Neuronal stem cell (in vitro differentiated cells): ENCODE results near the gene ZFP92.
"Not testable (repeated sequence)": the region's sequence is repeated elsewhere in the genome, so short reads cannot be mapped to it uniquely, and the experiment has no call there.

Source experiments
- DNase-seq: peaks from one replicate; pipeline ENCODE4 v3.0.0-alpha.2; 2013; ENCODE audit warnings: low spot score
- H2AFZ ChIP-seq: one replicate; pipeline ENCODE4 v1.6.1; 2013; ENCODE audit warnings: mild to moderate bottlenecking, low read length, inconsistent platforms
- H2AK5ac ChIP-seq: 2 replicates; pipeline ENCODE4 v1.6.1; 2013; ENCODE audit warnings: low read depth, mild to moderate bottlenecking, inconsistent platforms, low read length, moderate library complexity, mixed read lengths
- H2BK120ac ChIP-seq: 2 replicates; pipeline ENCODE4 v1.6.1; 2013; ENCODE audit warnings: low read depth, mild to moderate bottlenecking, inconsistent platforms, low read length, moderate library complexity, mixed read lengths
- H2BK12ac ChIP-seq: one replicate; pipeline ENCODE4 v1.6.1; 2013; ENCODE audit warnings: low read length, inconsistent platforms
- H2BK15ac ChIP-seq: 2 replicates; pipeline ENCODE4 v1.6.1; 2013; ENCODE audit warnings: mild to moderate bottlenecking, low read length, inconsistent platforms, mixed read lengths
- H2BK5ac ChIP-seq: one replicate; pipeline ENCODE4 v1.6.1; 2013; ENCODE audit warnings: inconsistent platforms, mild to moderate bottlenecking, low read length, moderate library complexity
- H3K14ac ChIP-seq: one replicate; pipeline ENCODE4 v1.6.1; 2013; ENCODE audit warnings: low read length, inconsistent platforms
- H3K18ac ChIP-seq: 2 replicates; pipeline ENCODE4 v1.6.1; 2013; ENCODE audit warnings: low read length, inconsistent platforms
- H3K23ac ChIP-seq: 2 replicates; pipeline ENCODE4 v1.6.1; 2013; ENCODE audit warnings: low read depth, mild to moderate bottlenecking, mixed read lengths, low read length, inconsistent platforms; ENCODE audit not compliant: poor library complexity
- H3K27ac ChIP-seq: replicated peaks from 3 replicates; pipeline ENCODE4 v1.5.1; 2013; ENCODE audit warnings: low read length, inconsistent platforms
- H3K27me3 ChIP-seq, 3 experiments: 2 replicates each; pipeline ENCODE4 v1.6.1; 2013; ENCODE audit warnings: low read length in 3 of 3, mild to moderate bottlenecking in 2 of 3, inconsistent platforms in 1 of 3, low read depth in 1 of 3, mixed read lengths in 1 of 3, moderate library complexity in 1 of 3; ENCODE audit not compliant: control insufficient read depth in 3 of 3, insufficient read depth in 3 of 3
- H3K36me3 ChIP-seq, 2 donors: replicated peaks in 1 of 2; 2 replicates each; pipeline ENCODE4 v1.6.1; 2013; ENCODE audit warnings: low read length in 2 of 2; ENCODE audit not compliant: control insufficient read depth in 2 of 2, insufficient read depth in 2 of 2
- H3K4ac ChIP-seq: 2 replicates; pipeline ENCODE4 v1.6.1; 2013; ENCODE audit warnings: inconsistent platforms, mild to moderate bottlenecking, low read length, moderate library complexity
- H3K4me1 ChIP-seq, 2 donors: 1 replicate in 1 of 2; 2 replicates in 1 of 2; pipeline ENCODE4 v1.6.1; 2013; ENCODE audit warnings: low read length in 2 of 2, low read depth in 1 of 2; ENCODE audit not compliant: control insufficient read depth in 2 of 2, insufficient read depth in 1 of 2
- H3K4me2 ChIP-seq: one replicate; pipeline ENCODE4 v1.6.1; 2013; ENCODE audit warnings: mild to moderate bottlenecking, low read length, inconsistent platforms; ENCODE audit not compliant: insufficient read depth, poor library complexity, severe bottlenecking
- H3K4me3 ChIP-seq, 2 donors: 2 replicates each; pipeline ENCODE4 v1.5.1; 2013; ENCODE audit warnings: low read length in 2 of 2, mild to moderate bottlenecking in 2 of 2, inconsistent platforms in 1 of 2, moderate library complexity in 1 of 2
- H3K79me1 ChIP-seq: one replicate; pipeline ENCODE4 v1.6.1; 2013; ENCODE audit warnings: low read depth, mild to moderate bottlenecking, inconsistent platforms, low read length, moderate library complexity
- H3K9ac ChIP-seq: one replicate; pipeline ENCODE4 v1.6.1; 2013; ENCODE audit warnings: mild to moderate bottlenecking, low read depth, low read length, inconsistent platforms; ENCODE audit not compliant: poor library complexity
- H3K9me3 ChIP-seq, 2 donors: replicated peaks in 1 of 2; 2 replicates each; pipeline versions ENCODE3 to v1.6.1; 2013; ENCODE audit warnings: low read length in 2 of 2, mild to moderate bottlenecking in 2 of 2, inconsistent platforms in 1 of 2, low read depth in 1 of 2, mixed read lengths in 1 of 2, moderate library complexity in 1 of 2; ENCODE audit not compliant: control insufficient read depth in 2 of 2, insufficient read depth in 1 of 2
- H4K8ac ChIP-seq: one replicate; pipeline ENCODE4 v1.6.1; 2013; ENCODE audit warnings: low read depth, mild to moderate bottlenecking, inconsistent platforms, low read length, moderate library complexity
- H4K91ac ChIP-seq: one replicate; pipeline ENCODE4 v1.6.1; 2013; ENCODE audit warnings: low read length, low read depth, mild to moderate bottlenecking, inconsistent platforms; ENCODE audit not compliant: poor library complexity
- WGBS, 2 donors: extraction: QIAGEN DNeasy Blood & Tissue Kit; methylation state at CpG; one replicate each; pipeline ENCODE4 v1.1.7; 2013; ENCODE audit warnings: missing lambda C conversion rate in 2 of 2, mixed read lengths in 1 of 2; ENCODE audit not compliant: insufficient read length in 2 of 2, insufficient replicate concordance in 1 of 2; ENCODE audit errors: extremely low coverage in 2 of 2; 5-methylcytosine and 5-hydroxymethylcytosine counted together

ZFP92 gene

GRCh38 chrX:153401133-153401764 is 10.0 kb upstream of the ZFP92 start, which contains the start of gene PNMA6E:
Gene PNMA6E, minus strand, starts transcription at chrX:153401350. Its CDS starts 2,501 bp downstream, at chrX:153398849.
- no CpG with 5 or more reads among the region's 29 CpGs for WGBS, 2 donors
- DNase-seq: no peak
- H2BK5ac ChIP-seq: no peak within 1 kb of the TSS
- H3K9ac ChIP-seq: no peak within 1 kb of the TSS
- no peak within 1 kb of the TSS for H2AK5ac ChIP-seq
- H3K23ac ChIP-seq: no peak within 1 kb of the TSS
- no peak within 1 kb of the TSS for H3K4me3 ChIP-seq
- no peak within 1 kb of the TSS for H2BK120ac ChIP-seq
- no peak within 1 kb of the TSS for H3K4ac ChIP-seq
- H3K4me1 ChIP-seq: no peaks in the 10 kb centered on the region
- no peak within 1 kb of the TSS for H2BK12ac ChIP-seq
- no peak within 1 kb of the TSS for H4K91ac ChIP-seq
- H3K36me3 ChIP-seq: no peaks in the 10 kb centered on the region
- H3K14ac ChIP-seq: no peak within 1 kb of the TSS
- H3K27me3 ChIP-seq: peaks cover 0 to 23% (median 0%) of the 10 kb centered on the region in 3 experiments
- no peak within 1 kb of the TSS for H3K18ac ChIP-seq
- H2AFZ ChIP-seq: no peak within 1 kb of the TSS
- H3K27ac ChIP-seq: no peak within 1 kb of the TSS
- no peak within 1 kb of the TSS for H2BK15ac ChIP-seq
- no peak within 1 kb of the TSS for H4K8ac ChIP-seq
- no peak within 1 kb of the TSS for H3K4me2 ChIP-seq
- H3K79me1 ChIP-seq: no peaks in the 10 kb centered on the region
- no peaks in the 10 kb centered on the region for H3K9me3 ChIP-seq

GRCh38 chrX:153404333-153404732 is 6.9 kb upstream of the ZFP92 start:
- not testable (repeated sequence) for H3K36me3 ChIP-seq, H2BK12ac ChIP-seq, H3K79me1 ChIP-seq, DNase-seq, H4K91ac ChIP-seq, H3K23ac ChIP-seq, H3K4me3 ChIP-seq, H2AK5ac ChIP-seq, H3K18ac ChIP-seq, H3K27ac ChIP-seq, H2AFZ ChIP-seq, H4K8ac ChIP-seq, H3K4me2 ChIP-seq, H3K14ac ChIP-seq, H3K9ac ChIP-seq, H3K9me3 ChIP-seq, H2BK120ac ChIP-seq, H2BK5ac ChIP-seq, H2BK15ac ChIP-seq, H3K4me1 ChIP-seq, H3K4ac ChIP-seq
- no CpG with 5 or more reads among the region's 5 CpGs for WGBS, 2 donors
- peaks cover 0 to 48% (median 0%) of the 10 kb centered on the region in 3 experiments for H3K27me3 ChIP-seq

- Histone ChIP-seq H3K27ac (no peak overlapping the region), H3K4ac (no peak overlapping the region), H3K79me1 (no peaks in the 10 kb centered on the region), H3K9ac (no peak overlapping the region), H3K23ac (no peak overlapping the region), H2BK5ac (no peak overlapping the region), H4K91ac (no peak overlapping the region), H2AFZ (no peak overlapping the region), H3K18ac (no peak overlapping the region), H3K4me2 (no peak overlapping the region), H2BK15ac (no peak overlapping the region), H3K14ac (no peak overlapping the region), H2BK120ac (no peak overlapping the region), H2BK12ac (no peak overlapping the region), H4K8ac (no peak overlapping the region), H3K9me3 (no peaks in the 10 kb centered on the region), H3K36me3 (no peaks in the 10 kb centered on the region), H3K4me1 (no peaks in the 10 kb centered on the region), H2AK5ac (no peak overlapping the region), H3K4me3 (no peak overlapping the region), H3K27me3 (peaks cover 0 to 56% (median 0%) of the 10 kb centered on the region in 3 experiments)
- WGBS, 2 donors: no CpG with 5 or more reads among the region's 5 CpGs
- no peak for DNase-seq
Observed at GRCh38 chrX:153405426-153405825, 5.8 kb upstream of the ZFP92 start.

- Histone ChIP-seq H4K8ac (no peak overlapping the region), H3K23ac (no peak overlapping the region), H3K14ac (no peak overlapping the region), H3K9ac (no peak overlapping the region), H3K4me3 (no peak overlapping the region), H3K9me3 (no peaks in the 10 kb centered on the region), H3K79me1 (no peaks in the 10 kb centered on the region), H2BK120ac (no peak overlapping the region), H3K27me3 (peaks cover 0 to 62% (median 3%) of the 10 kb centered on the region in 3 experiments), H3K18ac (no peak overlapping the region), H2BK12ac (no peak overlapping the region), H3K4ac (no peak overlapping the region), H3K27ac (no peak overlapping the region), H2BK15ac (no peak overlapping the region), H3K4me2 (no peak overlapping the region), H2BK5ac (no peak overlapping the region), H2AFZ (no peak overlapping the region), H2AK5ac (no peak overlapping the region), H3K36me3 (no peaks in the 10 kb centered on the region), H3K4me1 (no peaks in the 10 kb centered on the region), H4K91ac (no peak overlapping the region)
- WGBS, 2 donors: no CpG with 5 or more reads among the region's 9 CpGs
- no peak for DNase-seq
Observed at GRCh38 chrX:153406011-153406410, 5.3 kb upstream of the ZFP92 start.
